ENCODE measurements around the gene LAD1. TPM values are rescaled to one million over a fixed set of nuclear protein-coding genes. Genes with fewer than 3 reads are reported as not detected.

The LAD1 gene
- polyA plus RNA-seq, 10 donors = 10.1 to 23.3 (median 11.4) TPM

DNA sequence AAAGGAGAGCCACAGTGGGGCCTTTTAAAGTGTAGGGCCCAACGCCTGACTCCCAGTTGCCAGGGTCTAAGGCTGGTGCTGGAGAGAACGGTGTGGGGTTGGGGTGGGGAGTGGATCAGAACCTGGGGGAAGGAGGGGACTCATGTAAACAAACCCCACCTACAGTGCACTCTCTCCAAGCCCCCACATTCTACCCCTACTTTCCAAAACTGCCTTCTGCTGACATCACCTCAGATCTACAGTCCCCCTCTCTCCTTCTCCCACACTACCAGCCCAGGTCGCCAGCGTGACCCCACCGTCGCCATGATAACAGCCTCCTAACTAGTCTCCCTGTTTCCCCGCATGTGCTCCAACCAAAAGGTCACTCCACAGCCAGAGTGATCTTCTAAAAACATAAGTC, 48.2 kb downstream of the LAD1 start:
- no peak for DNase-seq

DNA sequence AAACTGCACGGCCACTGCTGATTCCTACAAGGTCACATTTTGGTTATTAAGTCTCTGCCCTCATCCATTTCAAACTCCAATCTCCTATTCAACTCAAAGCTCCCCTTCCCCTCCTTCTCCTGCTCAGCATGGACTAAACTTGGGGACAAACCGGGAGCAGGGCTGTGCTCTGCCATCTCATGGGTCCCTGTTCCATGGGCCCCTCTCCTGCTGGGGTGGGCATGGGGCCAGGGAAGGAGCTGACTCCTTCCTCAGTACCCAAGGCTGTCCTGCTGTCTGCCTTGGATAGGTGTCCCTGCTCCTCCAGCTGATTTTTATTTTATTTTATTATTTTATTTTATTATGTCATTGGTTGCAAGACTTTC, 48.8 kb downstream of the LAD1 start:
- DNase-seq = no peak

DNA sequence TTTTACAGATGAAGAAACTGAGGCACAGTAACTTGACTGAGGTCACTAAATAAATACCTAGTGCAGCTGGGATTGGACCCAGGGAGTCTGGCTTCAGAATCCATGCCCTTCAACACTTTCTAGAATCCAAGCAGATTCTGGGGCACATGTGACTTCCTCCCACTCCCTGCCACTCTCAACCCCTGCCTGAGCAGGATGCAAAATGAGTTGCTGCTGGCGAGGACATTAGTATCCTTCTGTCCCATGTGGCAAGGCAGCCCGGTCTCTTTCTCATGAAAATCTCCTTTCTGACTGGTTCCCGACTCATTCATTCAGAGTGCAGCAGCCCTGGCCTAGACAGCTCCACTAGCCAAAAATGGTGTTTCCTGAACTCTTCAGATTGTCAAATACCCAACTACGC, 50.0 kb downstream of the LAD1 start:
- DNase-seq = no peak

- peak in 1 of 3 donors; percentile 30 for DNase-seq
Measured at GRCh38 chr1:201348211-201348566, 50.9 kb downstream of the LAD1 start.

DNA sequence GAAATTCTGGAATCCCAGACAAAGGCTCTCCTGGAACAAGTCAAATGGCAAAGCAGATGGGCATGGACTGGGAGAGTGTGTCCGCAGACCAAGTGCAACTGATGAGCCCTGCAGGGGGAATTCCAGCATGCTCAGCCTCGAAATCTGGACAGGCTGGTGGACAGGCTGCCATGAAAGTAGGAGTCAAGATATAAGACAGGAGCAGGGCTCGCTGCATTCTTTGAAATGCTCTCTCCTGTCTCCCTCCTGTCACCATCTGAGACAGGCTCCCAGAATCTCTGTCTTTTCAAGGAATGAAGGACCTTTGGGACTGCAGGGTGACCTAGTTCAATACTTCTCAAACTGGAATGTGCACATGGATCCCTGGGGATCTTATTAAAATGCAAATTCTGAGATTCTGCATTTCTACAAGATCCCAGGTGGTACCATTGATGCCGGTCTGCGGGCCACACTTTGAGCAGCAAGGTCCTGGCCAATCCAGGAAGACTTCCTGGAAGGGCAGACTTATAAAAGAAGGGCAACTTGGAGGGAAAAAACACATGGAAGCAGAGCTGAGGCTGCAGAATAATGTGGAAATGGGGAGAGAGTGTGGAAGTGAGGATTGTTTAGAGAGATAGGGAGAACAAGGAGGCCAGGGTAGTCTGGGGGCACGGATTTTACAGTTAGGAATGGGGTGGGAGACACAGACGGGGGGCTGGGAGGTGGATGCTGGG, 51.5 kb downstream of the LAD1 start:
- DNase-seq = no peak

- no peak for DNase-seq
Measured at GRCh38 chr1:201346987-201347386, 52.1 kb downstream of the LAD1 start.

GRCh38 chr1:201346337-201346939, 52.7 kb downstream of the LAD1 start:
- peak in 1 of 3 donors; percentile 36 for DNase-seq

GRCh38 chr1:201345081-201345355, 54.1 kb downstream of the LAD1 start:
- DNase-seq = no peak

GRCh38 chr1:201344206-201345080, 54.7 kb downstream of the LAD1 start:
- DNase-seq = peak in 1 of 3 donors; percentile 43

DNA sequence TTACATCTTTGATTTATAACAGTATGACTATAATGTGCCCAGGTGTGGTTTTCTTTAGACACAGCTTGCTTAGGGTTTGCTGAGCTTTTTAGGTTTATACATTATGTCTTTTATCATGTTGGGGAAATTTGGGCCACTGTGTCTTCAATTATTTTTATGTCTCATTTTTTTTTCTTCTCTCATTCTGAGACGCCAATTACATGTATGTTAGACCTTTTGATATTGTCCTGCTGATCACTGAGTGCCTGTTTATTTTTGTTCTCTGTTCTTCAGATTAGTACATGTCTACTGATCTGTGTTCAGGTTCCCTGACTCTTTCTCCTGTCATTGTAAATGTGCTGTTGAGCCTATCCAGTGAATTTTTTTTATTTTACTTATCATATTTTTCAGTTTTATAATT, 57.7 kb downstream of the LAD1 start:
- no peak for DNase-seq

- no peak for DNase-seq
Measured at GRCh38 chr1:201336711-201337450, 62.2 kb downstream of the LAD1 start.

DNA sequence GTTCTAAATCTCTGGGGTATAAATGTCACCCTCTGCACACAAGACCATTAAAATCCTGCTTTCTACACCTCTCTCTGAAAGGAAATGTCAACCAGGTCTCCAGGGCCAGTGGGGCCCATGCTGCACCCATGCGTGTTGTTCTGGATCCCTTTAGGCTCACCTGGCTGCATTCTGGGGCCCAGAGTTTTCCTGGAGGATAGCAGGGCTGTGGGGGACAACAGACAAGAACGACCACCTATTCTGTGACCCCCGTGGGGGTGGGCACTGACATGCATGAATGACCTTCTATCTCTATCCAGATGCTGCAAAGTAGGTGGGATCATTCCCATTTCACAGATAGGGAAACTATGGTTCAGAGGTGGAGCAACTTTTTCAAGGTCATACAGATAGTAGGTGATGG, 63.2 kb downstream of the LAD1 start:
- DNase-seq = no peak

DNA sequence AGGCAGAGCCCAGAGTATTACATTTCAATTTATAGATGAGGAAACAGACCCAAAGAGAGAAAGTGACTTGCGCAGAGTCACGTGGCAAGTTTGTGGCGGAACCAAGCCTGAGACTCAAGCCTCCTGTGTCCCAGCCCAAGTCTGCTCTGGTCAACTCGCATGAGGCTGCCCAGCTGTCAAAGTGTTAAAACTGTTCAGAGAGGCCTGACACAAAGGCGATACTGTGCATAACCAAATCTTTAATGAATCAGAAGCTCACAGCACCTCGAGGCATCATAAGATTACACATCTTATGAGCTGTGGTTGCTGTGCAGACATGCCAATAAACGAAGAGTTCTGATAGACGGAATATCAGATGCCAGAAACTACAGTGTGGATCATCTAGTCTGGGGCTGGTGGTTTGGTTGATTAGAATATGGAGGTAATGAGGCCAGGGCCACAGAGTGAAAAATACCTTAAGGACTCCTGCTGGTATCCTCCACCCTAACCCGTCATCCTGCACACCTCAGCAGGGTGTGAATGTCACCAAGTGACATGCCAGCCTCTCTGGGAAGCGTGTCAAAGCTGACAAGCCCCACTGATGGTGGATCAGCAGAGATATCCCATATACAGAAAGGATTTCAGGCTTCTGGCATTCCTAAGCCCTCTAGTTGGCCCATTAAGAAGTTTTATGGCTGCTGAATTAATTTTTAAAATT, 63.8 kb downstream of the LAD1 start:
- DNase-seq = no peak

DNA sequence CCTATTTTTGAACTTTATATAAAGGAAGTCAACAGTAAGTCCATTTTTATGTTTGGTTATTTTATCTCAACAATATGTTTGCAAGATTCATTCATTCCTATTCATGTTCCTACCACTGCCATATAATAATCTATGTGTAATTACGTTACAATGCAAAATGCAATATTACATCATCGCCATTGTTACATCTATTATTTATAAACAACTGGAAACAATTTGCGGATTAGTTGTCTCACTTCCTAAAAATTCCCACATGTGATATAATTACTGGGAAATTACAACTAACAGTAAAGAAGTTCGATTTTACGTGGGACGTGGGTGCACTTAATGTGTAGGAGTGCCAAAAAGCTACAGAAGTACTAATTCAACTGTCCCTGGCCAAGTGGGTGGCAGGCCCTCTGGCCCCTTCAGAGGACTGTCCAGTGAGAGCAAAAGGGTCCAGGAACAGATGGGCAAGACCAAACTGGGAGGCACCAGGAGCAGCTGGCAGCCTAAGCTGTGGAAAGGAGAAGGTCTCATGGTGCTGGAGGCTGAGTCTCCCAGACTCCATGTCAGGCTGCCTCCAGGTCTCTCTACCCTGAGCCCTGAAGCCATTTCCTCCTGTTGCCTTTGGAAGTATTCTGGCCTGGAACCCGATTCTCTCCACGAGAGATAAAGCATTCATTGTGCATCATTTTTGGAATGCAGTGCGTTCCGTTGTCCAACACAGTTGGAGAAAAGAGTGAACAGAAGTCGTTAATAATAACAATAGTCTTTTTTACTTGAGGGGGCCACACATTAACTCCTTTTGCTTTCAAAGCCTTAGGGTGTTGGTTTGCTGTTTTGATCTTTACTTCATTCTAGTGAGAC, 64.6 kb downstream of the LAD1 start:
- no peak for DNase-seq

DNA sequence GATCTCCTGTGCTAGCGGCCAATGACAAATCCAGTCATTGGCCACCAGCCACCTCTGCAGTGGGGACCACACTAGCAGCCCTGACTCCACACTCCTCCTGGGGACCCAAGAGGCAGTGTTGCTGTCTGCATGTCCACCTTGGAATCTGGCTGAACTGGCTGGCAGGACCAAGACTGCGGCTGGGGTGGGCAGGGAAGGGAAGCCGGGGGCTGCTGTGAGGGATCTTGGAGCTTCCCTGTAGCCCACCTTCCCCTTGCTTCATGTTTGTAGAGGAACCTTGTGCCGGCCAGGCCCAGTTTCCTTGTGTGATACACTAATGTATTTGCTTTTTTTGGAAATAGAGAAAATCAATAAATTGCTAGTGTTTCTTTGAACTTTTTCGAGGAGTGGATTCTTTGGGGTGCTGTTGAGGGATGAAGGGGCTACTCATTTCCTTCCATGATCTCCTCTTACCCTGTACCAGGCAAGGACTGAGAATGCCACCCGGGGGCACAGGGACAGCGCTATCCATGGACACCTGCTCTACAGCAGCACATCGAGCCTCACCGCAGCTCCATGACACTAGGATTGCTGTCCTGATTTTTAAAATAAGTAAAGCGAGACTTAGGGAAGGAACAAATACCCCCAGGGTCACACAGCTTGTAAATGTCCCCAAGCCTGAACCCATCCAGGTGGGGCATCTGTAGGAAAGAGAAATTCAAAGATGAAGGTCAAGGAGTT, 66.3 kb downstream of the LAD1 start:
- DNase-seq = no peak

DNA sequence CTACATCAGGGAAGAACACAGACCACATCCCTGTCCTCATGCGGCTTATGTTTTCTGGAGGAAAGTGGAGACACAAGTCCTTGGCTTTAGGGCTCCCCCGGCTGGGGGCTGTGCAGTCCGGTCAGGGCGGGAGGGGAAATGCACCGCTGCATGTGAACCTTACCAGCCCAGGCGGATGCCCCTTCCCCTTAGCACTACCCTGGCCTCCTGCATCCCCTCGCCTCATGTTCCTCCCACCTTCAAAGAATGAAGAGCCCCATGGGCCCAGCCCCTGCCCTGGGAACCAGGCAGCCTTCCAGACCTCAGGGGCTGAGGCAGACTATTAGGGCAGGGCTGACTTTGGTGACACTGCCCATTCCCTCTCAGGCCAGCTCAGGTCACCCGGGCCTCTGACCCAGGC, 67.1 kb downstream of the LAD1 start:
- no peak for DNase-seq

- DNase-seq = no peak
Measured at GRCh38 chr1:201331166-201331565, 68.0 kb downstream of the LAD1 start.
